HG02870 (cell line): Measurements from ENCODE around the gene MBOAT1.
"Not testable (repeated sequence)": the region's sequence is repeated elsewhere in the genome, so short reads cannot be mapped to it uniquely, and the experiment has no call there.

ENCODE experiments used
- ATAC-seq: cut with Tn5 transposase; IDR thresholded peaks from one replicate; pipeline ENCODE4 v1.9.1; 2021; ENCODE audit warnings: mild to moderate bottlenecking, moderate library complexity; ENCODE audit not compliant: unreplicated experiment

Gene MBOAT1

GRCh38 chr6:20203561-20204511 lies 8.4 kb downstream of the MBOAT1 start:
- ATAC-seq: no peak

- ATAC-seq: no peak
Measured at GRCh38 chr6:20202699-20203302, 9.5 kb downstream of the MBOAT1 start.

DNA sequence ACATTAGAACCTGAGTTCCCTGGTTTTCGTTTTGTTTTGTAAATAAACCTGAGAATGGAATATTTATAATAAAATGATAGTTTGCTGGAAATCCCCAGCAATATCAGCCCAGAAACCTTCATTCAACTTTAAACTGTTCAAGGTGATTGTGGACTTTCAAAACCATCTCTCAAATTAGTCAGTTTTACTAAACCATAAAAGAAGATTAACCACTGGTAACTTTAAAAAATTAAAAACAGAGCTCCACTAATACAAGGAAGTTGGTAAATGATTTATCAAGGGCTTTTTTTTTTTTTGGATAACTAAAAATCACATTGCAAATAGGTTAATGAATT lies 10.0 kb downstream of the MBOAT1 start:
- no peak for ATAC-seq

DNA sequence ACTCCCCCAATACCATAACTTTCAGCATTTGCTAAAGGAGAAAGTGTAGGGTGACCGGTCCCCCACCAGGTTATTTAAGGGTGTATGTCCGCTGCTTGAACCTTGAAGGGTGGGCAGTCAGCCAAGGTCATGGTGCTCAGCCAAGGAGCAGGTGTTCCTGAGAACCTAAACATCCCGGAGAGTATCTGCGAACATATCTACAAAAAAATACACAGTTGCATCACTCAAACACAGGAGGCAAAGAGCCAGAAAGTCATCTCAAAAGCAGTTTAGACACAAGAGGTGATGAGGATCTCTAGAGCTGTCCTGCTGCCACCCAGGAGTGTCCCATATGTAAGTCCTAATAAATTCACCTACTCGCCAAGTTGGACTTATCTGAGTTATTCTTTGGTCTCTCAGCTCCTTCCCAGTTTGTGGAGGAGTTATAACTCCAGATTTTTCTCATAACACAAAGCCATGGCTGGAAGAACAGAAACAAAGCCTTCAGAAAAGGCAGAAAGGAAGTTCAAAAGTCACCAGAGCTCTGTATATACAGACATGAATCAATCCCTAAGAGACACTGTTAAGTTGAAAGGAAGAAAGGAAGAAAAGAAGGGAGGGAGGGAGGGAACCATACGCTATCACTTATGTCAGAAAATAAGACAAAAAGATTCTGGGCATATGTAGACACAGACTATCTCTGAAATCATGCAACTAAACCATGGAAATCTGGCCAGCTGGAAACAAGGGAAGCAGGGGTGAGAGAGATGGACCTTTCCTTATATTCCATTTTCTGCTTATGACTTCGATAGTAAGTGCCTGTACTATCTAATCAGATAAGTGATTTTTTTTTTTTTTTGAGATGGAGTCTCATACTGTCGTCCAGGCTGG lies 11.3 kb downstream of the MBOAT1 start:
- no peak for ATAC-seq

DNA sequence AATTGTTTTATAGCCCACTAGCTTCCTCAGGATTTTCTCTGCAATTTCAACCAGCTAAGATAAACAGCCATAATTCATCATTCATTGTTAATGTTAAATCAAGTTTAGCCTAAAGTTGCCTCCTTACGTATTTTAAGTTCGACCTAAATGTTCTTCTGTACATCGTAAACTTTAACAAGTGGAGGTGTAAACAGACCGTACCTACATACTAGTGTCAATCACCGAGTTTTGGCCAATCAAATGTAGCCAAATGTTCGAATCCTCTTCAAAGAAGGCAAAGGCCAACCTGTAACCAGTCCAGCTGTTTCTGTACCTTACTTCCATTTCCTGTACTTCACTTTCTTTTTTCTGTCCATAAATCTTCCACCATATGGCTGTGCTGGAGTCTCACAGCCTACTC lies 13.5 kb downstream of the MBOAT1 start:
- ATAC-seq: no peak

DNA sequence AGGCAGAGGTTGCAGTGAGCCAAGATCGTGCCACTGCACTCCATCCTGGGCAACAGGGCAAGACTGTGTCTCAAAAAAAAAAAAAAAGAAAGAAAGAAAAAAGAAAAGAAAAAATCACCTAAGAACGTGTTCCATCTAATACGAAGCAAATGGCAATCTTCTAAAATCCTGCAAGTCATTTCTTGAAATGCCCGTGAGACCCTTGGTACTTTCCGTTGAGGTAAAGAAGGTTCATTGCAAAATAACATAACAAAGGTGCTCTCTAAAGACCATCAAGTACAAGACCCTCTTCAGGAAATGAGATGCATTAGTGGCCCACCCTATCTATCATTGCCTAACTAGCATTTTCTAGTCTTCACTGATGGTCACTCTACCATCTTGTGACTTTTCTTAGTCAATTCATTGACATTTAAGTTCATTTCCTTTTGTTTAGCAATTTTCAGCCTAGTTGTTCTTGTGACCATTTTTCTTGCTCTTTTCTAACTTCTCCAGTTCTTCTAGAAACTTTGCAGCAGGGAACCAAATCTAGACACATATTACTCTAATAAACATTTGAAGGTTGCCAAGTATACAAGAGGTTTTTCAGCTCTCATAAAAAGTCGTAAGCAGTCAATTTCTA lies 14.0 kb downstream of the MBOAT1 start:
- ATAC-seq: no peak

GRCh38 chr6:20197251-20197650 lies 15.0 kb downstream of the MBOAT1 start:
- no peak for ATAC-seq

GRCh38 chr6:20192625-20193024 lies 19.6 kb downstream of the MBOAT1 start:
- ATAC-seq: no peak

DNA sequence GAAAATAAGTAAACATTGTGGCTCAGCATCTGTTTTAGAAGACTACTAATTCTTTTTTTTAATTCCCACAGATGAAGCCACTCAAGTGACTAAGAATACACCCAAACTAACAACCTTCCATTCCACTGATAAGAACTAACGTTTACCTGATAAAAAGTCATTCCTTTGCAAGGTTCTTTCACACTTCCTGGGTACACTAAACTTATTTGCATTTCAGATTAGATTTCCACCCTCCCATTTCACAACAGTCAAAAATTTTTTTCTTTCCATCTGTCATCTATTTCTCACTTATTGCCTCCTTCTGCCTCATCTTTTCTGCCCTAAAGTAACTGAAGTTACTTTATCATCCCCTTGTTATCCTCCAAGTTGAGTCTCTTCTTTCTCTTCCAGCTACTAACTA lies 20.3 kb downstream of the MBOAT1 start:
- ATAC-seq: no peak

DNA sequence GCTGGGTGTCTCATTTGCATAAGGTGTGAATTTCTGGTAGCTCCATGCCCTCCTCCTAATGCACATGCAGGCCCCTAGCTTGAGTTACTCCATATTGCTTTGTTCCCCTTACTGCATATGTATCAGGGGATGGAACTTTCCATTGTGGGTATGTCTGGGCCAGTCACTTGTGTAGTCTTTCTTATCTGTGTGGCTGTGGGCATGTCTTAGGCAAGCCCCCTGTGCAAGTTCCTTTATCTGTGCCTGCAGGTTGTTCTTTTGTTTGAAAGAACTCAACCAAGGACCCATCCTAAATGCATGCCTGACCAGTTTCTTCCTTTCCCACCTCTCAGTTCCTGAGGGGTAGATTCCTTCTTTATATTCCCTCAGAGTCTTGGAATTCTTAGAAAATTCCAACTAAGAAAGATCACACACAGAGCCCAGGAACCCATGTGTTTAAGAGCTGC lies 23.6 kb downstream of the MBOAT1 start:
- no peak for ATAC-seq

GRCh38 chr6:20186981-20187380 lies 25.3 kb downstream of the MBOAT1 start:
- no peak for ATAC-seq

DNA sequence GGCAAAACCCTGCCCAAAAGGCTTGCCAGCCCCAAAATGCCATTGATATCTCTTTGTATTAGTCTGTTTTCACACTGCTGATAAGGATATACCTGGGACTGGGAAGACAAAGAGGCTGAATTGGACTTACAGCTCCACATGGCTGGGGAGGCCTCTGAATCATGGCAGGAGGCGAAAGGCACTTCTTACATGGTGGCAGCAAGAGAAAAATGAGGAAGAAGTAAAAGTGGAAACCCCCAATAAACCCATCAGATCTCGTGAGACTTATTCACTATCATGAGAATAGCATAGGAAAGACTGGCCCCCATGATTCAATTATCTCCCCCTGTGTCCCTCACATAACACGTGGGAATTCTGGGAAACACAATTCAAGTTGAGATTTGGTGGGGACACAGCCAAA lies 28.6 kb downstream of the MBOAT1 start:
- no peak for ATAC-seq

GRCh38 chr6:20182926-20183521 lies 29.2 kb downstream of the MBOAT1 start:
- ATAC-seq: no peak

GRCh38 chr6:20182069-20182468 lies 30.2 kb downstream of the MBOAT1 start:
- ATAC-seq: no peak

- no peak for ATAC-seq
Measured at GRCh38 chr6:20180935-20181334, 31.3 kb downstream of the MBOAT1 start.

- ATAC-seq: not testable (repeated sequence)
Measured at GRCh38 chr6:20179287-20180045, 32.8 kb downstream of the MBOAT1 start.

DNA sequence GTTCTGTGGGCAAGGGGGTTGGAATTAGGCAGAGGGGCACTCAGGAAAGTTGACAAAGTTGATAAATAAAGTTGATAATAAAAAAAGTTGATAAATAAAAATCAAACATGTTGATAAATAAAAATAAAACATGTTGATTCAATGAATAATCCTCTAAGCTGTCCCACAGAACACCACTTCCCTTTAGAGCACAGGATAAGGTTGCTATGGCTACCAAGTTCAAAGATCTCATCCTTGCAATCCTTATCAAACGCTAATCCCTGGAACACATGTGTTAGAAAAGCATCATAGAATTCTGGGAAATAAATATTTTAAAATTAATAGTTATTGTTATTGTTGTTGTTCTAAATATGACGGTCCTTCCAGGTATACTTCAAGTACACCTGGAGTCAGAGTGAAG lies 33.9 kb downstream of the MBOAT1 start:
- no peak for ATAC-seq

DNA sequence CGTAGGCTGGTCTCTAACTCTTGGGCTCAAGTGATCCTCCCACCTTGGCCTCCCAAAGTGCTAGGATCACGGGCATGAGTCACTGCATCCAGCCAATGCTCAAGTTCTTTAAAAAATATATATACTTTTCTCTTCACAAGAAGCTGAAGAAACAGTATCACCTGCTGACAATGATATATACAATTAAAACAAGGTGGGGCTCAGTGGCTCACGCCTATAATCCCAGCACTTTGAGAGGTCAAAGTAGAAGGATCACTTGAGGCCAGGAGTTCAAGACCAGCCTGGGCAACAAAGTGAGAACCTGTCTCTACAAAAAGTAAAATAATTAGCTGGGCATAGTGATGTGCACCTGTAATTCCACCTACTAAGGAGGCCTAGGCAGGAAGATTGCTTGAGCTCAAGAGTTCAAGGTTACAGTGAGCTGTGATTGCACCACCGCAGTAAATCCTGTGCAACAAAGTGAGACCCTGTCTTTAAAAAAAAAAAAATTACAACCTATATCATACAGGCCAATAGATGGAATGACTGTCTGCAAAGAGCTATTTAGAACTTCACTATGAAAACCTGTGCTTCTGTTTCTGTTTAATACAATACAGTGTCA lies 36.4 kb downstream of the MBOAT1 start:
- ATAC-seq: no peak
